A673 (cell line): ENCODE results near the gene FAM217A. TPM values are rescaled to one million over a fixed set of nuclear protein-coding genes. Genes with fewer than 3 reads are reported as not detected.

Source experiments
- BruUV-seq: library from RNA; stranded (reverse); fragments of 400-500 nt; replicated peaks from 2 replicates; lab custom pipeline; 2021; lab: Mats Ljungman, UMichigan
- CTCF ChIA-PET: fragments of 300-600 bp; sonication (Branson Sonifier 250); formaldehyde crosslinking; loops from one replicate; lab custom pipeline; 2022; ENCODE audit warnings: antibody characterized with exemption; lab: Charles Lee
- POLR2A ChIA-PET: fragments of 300-600 bp; sonication (Branson Sonifier 250); formaldehyde crosslinking; loops from one replicate; lab custom pipeline; 2022; ENCODE audit warnings: antibody characterized with exemption; ENCODE audit not compliant: low non-redundant PET; lab: Charles Lee
- DNase-seq: peaks from one replicate; pipeline ENCODE4 v3.0.0-alpha.2; 2015; ENCODE audit warnings: low spot score
- H3K27ac ChIP-seq: fragments of 200-600 bp; sonication (generic); 2 replicates; pipeline ENCODE4 v1.5.1; 2016; ENCODE audit warnings: mixed run types, low read depth, mild to moderate bottlenecking, mixed read lengths, antibody characterized with exemption, low read length; ENCODE audit not compliant: poor library complexity, severe bottlenecking
- H3K27me3 ChIP-seq: fragments of 200-600 bp; sonication (generic); replicated peaks from 2 replicates; pipeline ENCODE4 v1.6.1; 2017; ENCODE audit warnings: mixed run types, low read depth, mild to moderate bottlenecking, mixed read lengths, antibody characterized with exemption, low read length; ENCODE audit not compliant: insufficient read depth, poor library complexity
- H3K36me3 ChIP-seq: fragments of 200-600 bp; sonication (generic); 2 replicates; pipeline ENCODE4 v1.6.1; 2016; ENCODE audit warnings: mixed run types, mild to moderate bottlenecking, mixed read lengths, antibody characterized with exemption, low read length; ENCODE audit not compliant: insufficient read depth, poor library complexity, severe bottlenecking
- H3K4me1 ChIP-seq: fragments of 200-600 bp; sonication (generic); 2 replicates; pipeline ENCODE4 v1.6.1; 2017; ENCODE audit warnings: mixed run types, mild to moderate bottlenecking, mixed read lengths, antibody characterized with exemption, low read length; ENCODE audit not compliant: insufficient read depth, poor library complexity, severe bottlenecking
- H3K4me3 ChIP-seq: fragments of 200-600 bp; sonication (generic); 2 replicates; pipeline ENCODE4 v1.5.1; 2016; ENCODE audit warnings: low read depth, mixed run types, mild to moderate bottlenecking, mixed read lengths, low read length; ENCODE audit not compliant: poor library complexity, severe bottlenecking
- H3K9me3 ChIP-seq: fragments of 200-600 bp; sonication (generic); 2 replicates; pipeline ENCODE4 v1.6.1; 2016; ENCODE audit warnings: mixed run types, low read depth, mild to moderate bottlenecking, mixed read lengths, antibody characterized with exemption, low read length; ENCODE audit not compliant: poor library complexity, severe bottlenecking
- CTCF ChIP-seq: fragments of 300-800, 200-600 bp; sonication (generic); conservative IDR thresholded peaks from 2 replicates; pipeline ENCODE4 v1.5.1; 2017; ENCODE audit warnings: low read depth, mild to moderate bottlenecking, antibody characterized with exemption, low read length, moderate library complexity, mixed read lengths
- EZH2 ChIP-seq: fragments of 200-600 bp; sonication (generic); IDR thresholded peaks from 2 replicates; pipeline ENCODE4 v1.6.1; 2017; ENCODE audit warnings: borderline replicate concordance, low read depth, mild to moderate bottlenecking, mixed read lengths, antibody characterized with exemption, low read length; ENCODE audit not compliant: poor library complexity, severe bottlenecking
- intact Hi-C: fragments of 100-400 bp; cut with micrococcal nuclease; formaldehyde crosslinking; loops from one replicate; pipeline ENCODE4 v1.10.0; 2022; ENCODE audit not compliant: unreplicated experiment
- total RNA-seq: library from RNA; stranded (reverse); gene quantifications from 2 replicates; pipeline ENCODE4 v1.2.3, GENCODE V29; 2021

FAM217A gene
- total RNA-seq, 1 experiment from 2014 or later: not detected

- Histone ChIP-seq H3K4me1 (peaks cover 6% of the 10 kb centered on the region), H3K27me3 (no peaks in the 10 kb centered on the region), H3K4me3 (no peak overlapping the region), H3K27ac (no peak overlapping the region), H3K9me3 (no peaks in the 10 kb centered on the region), H3K36me3 (peaks cover 98% of the 10 kb centered on the region)
- intact Hi-C loops: loop anchor here (1.0 to 5.0 kb wide), 2 partner anchors 103 to 157 kb away; no protein-coding TSS in a partner anchor
- CTCF ChIA-PET: interaction anchor here (1.4 kb wide), 1 partner anchor 100 kb away, joined by 5 read pairs; no protein-coding TSS in a partner anchor
- POLR2A ChIA-PET: no interaction called here
- TF ChIP-seq CTCF (peak; percentile 61), EZH2 (no peak)
- no TSS peak for BruUV-seq
- DNase-seq: peak; percentile 70
These were observed 23.4 kb downstream of the FAM217A start for GRCh38 chr6:4055420-4056041.

- TF ChIP-seq EZH2 (no peak), CTCF (no peak)
- CTCF ChIA-PET: no interaction called here
- no peak overlapping the region for H3K4me3 ChIP-seq
- intact Hi-C loops: no loop called here
- no peaks in the 10 kb centered on the region for H3K27me3 ChIP-seq
- no peak for DNase-seq
- H3K27ac ChIP-seq: no peak overlapping the region
- H3K9me3 ChIP-seq: no peaks in the 10 kb centered on the region
- POLR2A ChIA-PET: no interaction called here
- no TSS peak for BruUV-seq
- no peaks in the 10 kb centered on the region for H3K4me1 ChIP-seq
- peaks cover 92% of the 10 kb centered on the region for H3K36me3 ChIP-seq
These were observed 29.7 kb downstream of the FAM217A start for GRCh38 chr6:4049246-4049645.

DNA sequence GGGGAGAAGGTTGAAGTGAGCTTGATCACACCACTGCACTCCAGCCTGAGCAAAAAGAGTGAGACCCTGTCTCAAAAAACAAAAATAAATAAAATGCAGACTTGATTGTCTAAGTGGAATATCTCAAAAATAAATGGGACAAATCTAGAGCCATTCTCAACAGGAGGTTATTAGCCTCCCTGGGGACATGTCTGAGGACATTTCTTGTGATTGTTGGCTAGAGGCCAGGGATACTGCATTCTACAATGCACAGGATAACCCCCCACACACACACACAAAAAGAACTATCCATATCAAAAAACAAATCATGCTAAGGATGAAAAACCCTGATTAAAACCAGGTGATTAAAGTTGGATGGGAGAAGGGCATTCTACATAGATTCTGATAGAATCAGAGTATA, 37.5 kb downstream of the FAM217A start:
- no peaks in the 10 kb centered on the region for H3K27me3 ChIP-seq
- ChIA-PET POLR2A (no interaction called here), CTCF (no interaction called here)
- no peaks in the 10 kb centered on the region for H3K9me3 ChIP-seq
- peaks cover 95% of the 10 kb centered on the region for H3K36me3 ChIP-seq
- TF ChIP-seq CTCF (no peak), EZH2 (no peak)
- BruUV-seq: no TSS peak
- intact Hi-C loops: no loop called here
- H3K27ac ChIP-seq: no peak overlapping the region
- peaks cover 4% of the 10 kb centered on the region for H3K4me1 ChIP-seq
- no peak overlapping the region for H3K4me3 ChIP-seq
- peak; percentile 55 for DNase-seq
